ENCODE measurements around the gene ZC3H4.

Gene ZC3H4

GRCh38 chr19:47045867-47046470, 67.6 kb downstream of the ZC3H4 start:
- no peak for DNase-seq

- no peak for DNase-seq
These were observed 68.4 kb downstream of the ZC3H4 start for GRCh38 chr19:47044946-47045866.

GRCh38 chr19:47040869-47041268, 72.7 kb downstream of the ZC3H4 start:
- DNase-seq, result no peak

GRCh38 chr19:47039239-47039874, 74.2 kb downstream of the ZC3H4 start:
- DNase-seq, result no peak

- DNase-seq, result no peak
These were observed 75.8 kb downstream of the ZC3H4 start for GRCh38 chr19:47037766-47038165.

GRCh38 chr19:47036097-47036651, 77.4 kb downstream of the ZC3H4 start:
- DNase-seq, result no peak

GRCh38 chr19:47035127-47036096, 78.2 kb downstream of the ZC3H4 start:
- DNase-seq, result peak; percentile 85

- no peak for DNase-seq
These were observed 81.3 kb downstream of the ZC3H4 start for GRCh38 chr19:47032171-47032811.

- no peak for DNase-seq
These were observed 85.4 kb downstream of the ZC3H4 start for GRCh38 chr19:47028195-47028601.

- DNase-seq, result no peak
These were observed 85.9 kb downstream of the ZC3H4 start for GRCh38 chr19:47027586-47028088.

- no peak for DNase-seq
These were observed 86.7 kb downstream of the ZC3H4 start for GRCh38 chr19:47026889-47027288.

- DNase-seq, result no peak
These were observed 87.4 kb downstream of the ZC3H4 start for GRCh38 chr19:47026156-47026555.

GRCh38 chr19:47024502-47024901, 89.1 kb downstream of the ZC3H4 start:
- DNase-seq, result no peak

GRCh38 chr19:47023448-47023794, 90.2 kb downstream of the ZC3H4 start:
- no peak for DNase-seq

- no peak for DNase-seq
These were observed 90.8 kb downstream of the ZC3H4 start for GRCh38 chr19:47022541-47023447.

- DNase-seq, result no peak
These were observed 91.4 kb downstream of the ZC3H4 start for GRCh38 chr19:47022140-47022536.

GRCh38 chr19:47021536-47022139, 91.9 kb downstream of the ZC3H4 start:
- DNase-seq, result no peak

GRCh38 chr19:47020992-47021496, 92.5 kb downstream of the ZC3H4 start:
- DNase-seq, result no peak

- DNase-seq, result no peak
These were observed 93.3 kb downstream of the ZC3H4 start for GRCh38 chr19:47020132-47020805.
